GM20000 (cell line): ENCODE measurements around the gene ZNF462.
"Not testable (repeated sequence)": the region's sequence is repeated elsewhere in the genome, so short reads cannot be mapped to it uniquely, and the experiment has no call there.

Experiments
- DNase-seq: peaks from one replicate; pipeline ENCODE4 v3.0.0; 2012; ENCODE audit warnings: low spot score
- CTCF ChIP-seq: IDR thresholded peaks from 2 replicates; pipeline ENCODE4 v1.5.1; 2012; ENCODE audit warnings: mild to moderate bottlenecking, control low read depth; ENCODE audit errors: extremely low read depth, missing control alignments

The ZNF462 gene

GRCh38 chr9:106897751-106898150, 34.8 kb downstream of the ZNF462 start:
- no peak for DNase-seq
- TF ChIP-seq CTCF, result no peak

GRCh38 chr9:106900523-106900922, 37.6 kb downstream of the ZNF462 start:
- not testable (repeated sequence) for DNase-seq

DNA sequence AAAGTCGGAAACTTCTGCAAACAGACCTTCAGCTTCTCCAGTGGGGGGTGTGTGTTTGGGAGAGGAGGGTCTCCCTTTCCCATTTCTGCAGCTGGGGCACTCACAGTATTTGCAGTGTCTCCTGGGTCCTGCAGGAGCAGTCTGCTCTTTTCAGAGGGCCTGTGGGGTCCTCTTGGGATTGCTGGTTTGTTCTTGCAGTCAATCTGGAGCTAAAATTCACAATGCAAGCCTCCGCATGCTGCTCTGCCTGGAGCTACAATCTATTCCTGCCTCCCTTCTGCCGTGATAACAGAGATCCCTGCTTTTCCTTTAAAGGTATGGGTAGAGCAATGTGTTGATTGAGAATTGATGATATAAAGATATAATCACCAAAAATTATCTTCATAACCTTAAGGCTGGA, 43.2 kb downstream of the ZNF462 start:
- DNase-seq, result no peak
- no peak for TF ChIP-seq CTCF

DNA sequence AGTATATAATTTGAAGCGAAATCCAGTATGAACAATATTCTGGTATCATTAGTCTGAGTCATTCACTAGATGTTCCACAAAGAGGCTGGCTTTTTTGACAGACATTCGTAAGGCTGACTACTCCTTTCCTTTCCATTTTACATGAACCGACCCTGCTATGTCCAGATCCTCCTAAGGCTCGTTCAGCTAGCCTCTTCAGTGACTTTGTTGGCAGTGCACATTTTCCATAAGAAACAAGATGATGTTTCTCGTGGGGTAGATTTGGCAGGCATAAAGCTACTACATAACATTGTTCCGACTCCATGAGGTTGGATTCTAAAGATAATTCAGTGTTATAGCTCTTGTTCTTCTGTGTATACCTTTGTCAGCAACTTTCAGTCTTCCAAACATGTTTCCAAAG, 49.0 kb downstream of the ZNF462 start:
- TF ChIP-seq CTCF, result no peak
- DNase-seq, result no peak

DNA sequence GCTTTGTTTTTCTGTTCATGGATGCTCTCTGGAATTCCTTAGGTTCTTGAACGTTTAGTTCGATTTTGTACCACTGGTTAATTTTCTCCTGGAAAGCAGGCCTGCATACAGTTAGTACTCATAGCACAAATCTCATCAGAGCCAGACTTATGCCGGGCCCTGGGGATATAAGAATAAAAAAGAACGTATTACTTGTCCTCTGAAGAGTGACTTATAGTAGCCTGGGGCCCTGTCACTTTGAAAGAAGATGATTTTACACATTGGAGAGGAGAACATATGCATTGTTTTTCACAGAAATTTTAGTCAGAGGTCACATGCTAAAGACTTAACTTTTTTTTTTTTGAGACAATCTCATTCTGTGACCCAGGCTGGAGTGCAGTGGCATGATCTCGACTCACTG, 50.3 kb downstream of the ZNF462 start:
- TF ChIP-seq CTCF, result no peak
- no peak for DNase-seq

DNA sequence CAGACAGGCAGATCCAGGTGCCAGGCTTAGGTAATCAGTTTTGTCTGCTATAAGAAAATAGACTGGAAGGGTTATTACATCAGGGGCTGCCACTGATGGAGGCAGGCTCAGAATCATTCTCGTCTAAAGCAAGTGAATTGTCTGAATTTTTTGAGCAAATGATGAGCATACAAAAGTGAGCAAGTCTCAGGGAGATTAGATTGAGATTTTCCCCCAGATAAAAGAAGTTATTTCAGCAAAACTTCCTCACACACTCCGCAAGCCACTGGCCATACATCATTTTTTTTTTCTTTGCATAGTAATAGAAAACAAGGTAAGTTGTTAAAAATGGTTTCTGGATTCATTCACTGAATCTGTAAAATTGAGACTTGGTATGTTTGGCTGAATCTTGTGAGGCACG, 52.9 kb downstream of the ZNF462 start:
- no peak for TF ChIP-seq CTCF
- no peak for DNase-seq

- no peak for TF ChIP-seq CTCF
Measured at GRCh38 chr9:106916466-106917235, 53.7 kb downstream of the ZNF462 start.

More at GRCh38 chr9:106916466-106917235, 53.7 kb downstream of the ZNF462 start:
- DNase-seq, result no peak
